PC-9 (cell line): Measurements from ENCODE around the gene PHF20. TPM values are rescaled to one million over a fixed set of nuclear protein-coding genes. Genes with fewer than 3 reads are reported as not detected.

Experiments used
- BruUV-seq: library from RNA; stranded (reverse); fragments of 400-500 nt; replicated peaks from 2 replicates; lab custom pipeline; 2021; lab: Mats Ljungman, UMichigan
- CTCF ChIA-PET: fragments of 300-600 bp; sonication (Branson Sonifier 250); formaldehyde crosslinking; loops from one replicate; lab custom pipeline; 2022; ENCODE audit warnings: antibody characterized with exemption; lab: Charles Lee
- POLR2A ChIA-PET: fragments of 300-600 bp; sonication (Branson Sonifier 250); formaldehyde crosslinking; loops from one replicate; lab custom pipeline; 2022; ENCODE audit warnings: antibody characterized with exemption; ENCODE audit not compliant: unreplicated experiment; lab: Charles Lee
- DNase-seq, 2 experiments: peaks; one replicate each; pipeline versions ENCODE4 v3.0.0 to v3.0.0-alpha.2; 2015 to 2022; ENCODE audit warnings: mixed read lengths in 1 of 2
- H2AFZ ChIP-seq: fragments of 200-600 bp; sonication (generic); 2 replicates; pipeline ENCODE4 v1.8.1; 2017; ENCODE audit warnings: antibody characterized with exemption
- H3F3A ChIP-seq: fragments of 200-600 bp; sonication (generic); 2 replicates; pipeline ENCODE4 v1.8.1; 2017; ENCODE audit warnings: antibody characterized with exemption, mild to moderate bottlenecking, low read depth; ENCODE audit not compliant: insufficient read depth
- H3K27ac ChIP-seq: fragments of 200-600 bp; sonication (generic); 2 replicates; pipeline ENCODE4 v1.6.1; 2016; ENCODE audit warnings: mixed run types
- H3K27me3 ChIP-seq: fragments of 200-600 bp; sonication (generic); 2 replicates; pipeline ENCODE4 v1.6.1; 2016; ENCODE audit warnings: low read depth, mixed run types; ENCODE audit not compliant: insufficient read depth
- H3K36me3 ChIP-seq: fragments of 200-600 bp; sonication (generic); 2 replicates; pipeline ENCODE4 v1.6.1; 2016; ENCODE audit warnings: low read depth, mixed run types
- H3K4me1 ChIP-seq: fragments of 200-600 bp; sonication (generic); replicated peaks from 2 replicates; pipeline ENCODE4 v1.6.1; 2016; ENCODE audit warnings: mixed run types; ENCODE audit not compliant: insufficient read depth
- H3K4me2 ChIP-seq: fragments of 200-600 bp; sonication (generic); 2 replicates; pipeline ENCODE4 v1.6.1; 2017; ENCODE audit warnings: mixed run types
- H3K4me3 ChIP-seq: fragments of 200-600 bp; sonication (generic); 2 replicates; pipeline ENCODE4 v1.6.1; 2016; ENCODE audit warnings: mixed run types
- H3K79me2 ChIP-seq: fragments of 200-600 bp; sonication (generic); 2 replicates; pipeline ENCODE4 v1.6.1; 2017; ENCODE audit warnings: low read depth, mixed run types
- H3K9me2 ChIP-seq: fragments of 200-600 bp; sonication (generic); 2 replicates; pipeline ENCODE4 v1.8.1; 2017; ENCODE audit warnings: mild to moderate bottlenecking; ENCODE audit not compliant: insufficient read depth
- H3K9me3 ChIP-seq: fragments of 200-600 bp; sonication (generic); 2 replicates; pipeline ENCODE4 v1.8.1; 2016; ENCODE audit warnings: low read depth; ENCODE audit not compliant: insufficient read depth
- H4K20me1 ChIP-seq: fragments of 200-600 bp; sonication (generic); 2 replicates; pipeline ENCODE4 v1.8.1; 2017; ENCODE audit not compliant: insufficient read depth
- EZH2 ChIP-seq: fragments of 200-600 bp; sonication (generic); IDR thresholded peaks from 2 replicates; pipeline ENCODE4 v1.8.0; 2017; ENCODE audit warnings: antibody characterized with exemption, low read depth
- intact Hi-C: fragments of 100-400 bp; cut with micrococcal nuclease; formaldehyde crosslinking; loops from one replicate; pipeline ENCODE4 v1.10.0; 2022; ENCODE audit not compliant: unreplicated experiment
- total RNA-seq: library from RNA; stranded (reverse); gene quantifications from 2 replicates; pipeline ENCODE4 v1.2.3, GENCODE V29; 2021
- TF ChIP-seq, protein P1 (sequence below): fragments of 200-600 bp; sonication (generic); conservative IDR thresholded peaks from 2 replicates; pipeline ENCODE4 v1.6.1; 2017; ENCODE audit warnings: mixed run types, antibody characterized with exemption, mild to moderate bottlenecking, moderate library complexity

Gene PHF20
- total RNA-seq, 1 experiment from 2014 or later, result 59.8 TPM

DNA sequence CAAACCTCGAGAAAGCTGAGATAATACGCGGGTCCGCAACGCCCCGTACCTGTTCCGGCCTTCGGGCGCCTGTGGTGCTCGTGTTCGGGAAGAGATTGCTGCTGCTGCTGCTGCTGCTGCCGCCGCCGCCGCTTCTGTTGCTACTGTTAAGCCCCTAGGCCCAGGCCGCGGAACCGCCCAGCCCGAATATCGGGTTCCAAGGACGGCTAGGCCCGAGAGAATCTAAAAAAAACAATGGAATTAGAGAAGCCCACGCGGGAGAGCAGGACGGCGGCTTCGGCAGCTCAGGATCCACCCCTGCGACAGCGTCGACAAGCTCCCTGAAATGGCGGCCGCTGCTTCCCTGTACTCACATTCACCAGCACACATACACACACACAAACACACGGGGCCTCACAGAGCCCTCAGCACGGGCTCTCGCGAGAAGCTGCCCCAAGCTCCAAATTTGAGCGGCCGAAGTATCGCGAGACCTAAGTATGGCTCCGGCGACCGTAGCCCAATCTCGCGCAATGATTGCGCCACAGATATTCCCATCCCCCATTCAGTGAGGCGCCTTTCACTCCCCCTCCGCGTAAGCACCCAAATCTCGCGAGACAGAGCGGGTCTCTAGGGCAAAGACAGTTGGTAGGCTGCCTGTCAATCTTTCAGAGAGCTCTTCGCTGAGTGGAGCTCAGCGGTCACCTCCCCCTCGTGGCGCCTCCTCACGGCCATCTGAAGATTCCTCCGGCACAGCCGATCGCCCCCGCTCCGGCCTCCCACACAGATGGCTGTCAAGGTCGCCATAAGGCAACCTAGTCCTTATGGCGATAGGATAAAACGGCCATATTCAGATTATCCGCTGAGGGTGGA, 29.7 kb upstream of the PHF20 start, which contains the start of gene RBM39:
Gene RBM39 (minus strand): TSS at position 369 of the 849 bp plus-strand sequence. CDS start 1,386 bp downstream, outside the sequence.
- ChIA-PET POLR2A (interaction anchor here (0.6 to 1.8 kb wide), 25 partner anchors 10 to 1071 kb away, joined by 3 to 65 read pairs (median 4); partner anchors contain the start of genes ERGIC3, NCOA6, NFS1 and PHF20), CTCF (interaction anchor here (0.6 to 2.0 kb wide), 6 partner anchors 14 to 212 kb away, joined by 3 to 10 read pairs (median 7); partner anchors contain the start of genes PHF20 and SCAND1)
- TF ChIP-seq, protein P1, sequence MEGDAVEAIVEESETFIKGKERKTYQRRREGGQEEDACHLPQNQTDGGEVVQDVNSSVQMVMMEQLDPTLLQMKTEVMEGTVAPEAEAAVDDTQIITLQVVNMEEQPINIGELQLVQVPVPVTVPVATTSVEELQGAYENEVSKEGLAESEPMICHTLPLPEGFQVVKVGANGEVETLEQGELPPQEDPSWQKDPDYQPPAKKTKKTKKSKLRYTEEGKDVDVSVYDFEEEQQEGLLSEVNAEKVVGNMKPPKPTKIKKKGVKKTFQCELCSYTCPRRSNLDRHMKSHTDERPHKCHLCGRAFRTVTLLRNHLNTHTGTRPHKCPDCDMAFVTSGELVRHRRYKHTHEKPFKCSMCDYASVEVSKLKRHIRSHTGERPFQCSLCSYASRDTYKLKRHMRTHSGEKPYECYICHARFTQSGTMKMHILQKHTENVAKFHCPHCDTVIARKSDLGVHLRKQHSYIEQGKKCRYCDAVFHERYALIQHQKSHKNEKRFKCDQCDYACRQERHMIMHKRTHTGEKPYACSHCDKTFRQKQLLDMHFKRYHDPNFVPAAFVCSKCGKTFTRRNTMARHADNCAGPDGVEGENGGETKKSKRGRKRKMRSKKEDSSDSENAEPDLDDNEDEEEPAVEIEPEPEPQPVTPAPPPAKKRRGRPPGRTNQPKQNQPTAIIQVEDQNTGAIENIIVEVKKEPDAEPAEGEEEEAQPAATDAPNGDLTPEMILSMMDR, result peak; percentile 50
- no peak for TF ChIP-seq EZH2
- peaks cover 44% of the 10 kb centered on the region for H3F3A ChIP-seq
- no TSS peak for BruUV-seq
- H3K27ac ChIP-seq, result peak within 1 kb of the TSS; percentile 96
- intact Hi-C loops, result loop anchor here (1.0 to 5.0 kb wide), 4 partner anchors 30 to 212 kb away; partner anchors contain the start of genes CPNE1, PHF20, RBM12 and SCAND1
- peak within 1 kb of the TSS; percentile 99 for H3K4me2 ChIP-seq
- peaks cover 43% of the 10 kb centered on the region for H4K20me1 ChIP-seq
- peaks cover 30% of the 10 kb centered on the region for H3K4me1 ChIP-seq
- no peaks in the 10 kb centered on the region for H3K9me2 ChIP-seq
- H3K27me3 ChIP-seq, result no peaks in the 10 kb centered on the region
- H3K9me3 ChIP-seq, result no peaks in the 10 kb centered on the region
- peak within 1 kb of the TSS; percentile 98 for H3K4me3 ChIP-seq
- H2AFZ ChIP-seq, result peak within 1 kb of the TSS; percentile 77
- peaks cover 36% of the 10 kb centered on the region for H3K36me3 ChIP-seq
- peak; percentile 99 to 100 for DNase-seq
- H3K79me2 ChIP-seq, result peaks cover 62% of the 10 kb centered on the region

DNA sequence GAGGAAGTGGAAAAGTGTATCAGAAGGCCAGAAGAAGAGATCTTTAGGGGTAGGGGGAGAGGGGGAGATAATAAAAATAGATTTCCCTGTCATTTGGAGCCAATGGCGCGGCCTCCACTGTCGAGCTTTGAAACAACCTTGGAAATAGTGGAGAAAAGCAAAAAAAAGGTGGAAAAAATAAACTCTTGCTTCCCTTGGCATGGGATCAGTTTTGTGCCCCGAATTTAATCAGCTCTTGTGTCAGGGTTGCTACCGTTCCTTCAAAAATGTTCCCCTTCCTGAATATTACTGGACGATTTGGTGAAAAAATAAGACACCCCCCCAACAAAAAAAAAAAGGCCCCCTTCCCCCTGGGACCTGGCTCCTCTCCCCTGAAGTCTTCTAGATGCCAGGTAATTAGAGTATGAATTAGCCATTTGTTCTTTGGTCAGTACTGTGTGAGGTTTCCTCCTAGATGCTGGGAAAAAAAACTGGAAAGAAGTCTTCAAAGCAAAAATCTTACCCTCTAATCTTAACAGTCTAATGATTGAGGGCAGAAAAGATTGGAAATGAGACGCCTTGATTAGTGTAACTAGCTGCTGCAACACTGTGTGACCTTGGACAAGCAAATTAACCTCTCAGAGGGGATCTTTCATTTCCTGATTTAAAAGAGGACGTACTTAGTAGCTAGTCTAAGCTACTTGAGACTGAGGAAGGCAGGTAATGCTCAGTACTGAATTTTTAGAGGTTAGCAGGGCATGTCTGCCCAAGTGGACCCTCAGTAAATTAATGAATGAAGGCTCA, 28.9 kb upstream of the PHF20 start:
- H3K27ac ChIP-seq, result peak overlapping the region; percentile 76
- intact Hi-C loops, result loop anchor here (1.0 to 5.0 kb wide), 4 partner anchors 29 to 211 kb away; partner anchors contain the start of genes CPNE1, PHF20, RBM12 and SCAND1
- CTCF ChIA-PET, result interaction anchor here (0.6 to 2.0 kb wide), 7 partner anchors 13 to 885 kb away, joined by 3 to 10 read pairs (median 5); partner anchors contain the start of genes PHF20 and SCAND1
- H3K4me2 ChIP-seq, result peak overlapping the region; percentile 86
- H3F3A ChIP-seq, result peaks cover 36% of the 10 kb centered on the region
- H3K36me3 ChIP-seq, result peaks cover 32% of the 10 kb centered on the region
- POLR2A ChIA-PET, result interaction anchor here (0.6 to 1.8 kb wide), 24 partner anchors 8 to 918 kb away, joined by 3 to 65 read pairs (median 5); partner anchors contain the start of genes ERGIC3, NCOA6, PHF20 and SCAND1
- peaks cover 54% of the 10 kb centered on the region for H3K79me2 ChIP-seq
- DNase-seq, result no peak
- H4K20me1 ChIP-seq, result peaks cover 34% of the 10 kb centered on the region
- no peaks in the 10 kb centered on the region for H3K9me3 ChIP-seq
- no peak for TF ChIP-seq EZH2
- TF ChIP-seq, protein P1, result 0 out of 2 replicates have a peak, but pooled peaks have one; percentile 0
- peaks cover 30% of the 10 kb centered on the region for H3K4me1 ChIP-seq
- H3K4me3 ChIP-seq, result peak overlapping the region; percentile 94
- no peaks in the 10 kb centered on the region for H3K9me2 ChIP-seq
- H2AFZ ChIP-seq, result peak overlapping the region; percentile 77
- TSS peak; percentile 96 for BruUV-seq
- no peaks in the 10 kb centered on the region for H3K27me3 ChIP-seq
